D721Med (cell line): ENCODE results near the gene SHD.

Experiments
- DNase-seq: peaks from one replicate; pipeline ENCODE4 v3.0.0; 2011; ENCODE audit warnings: low spot score; ENCODE audit not compliant: insufficient read length
- FAIRE-seq: peaks from 2 replicates; lab custom pipeline; 2011; peaks lifted over from hg19 to GRCh38; lab: Jason Lieb, UNC
- CTCF ChIP-seq: IDR thresholded peaks from 2 replicates; pipeline ENCODE4 v1.5.1; 2012; ENCODE audit warnings: mild to moderate bottlenecking, control low read depth; ENCODE audit not compliant: insufficient read depth; ENCODE audit errors: missing control alignments

SHD gene

DNA sequence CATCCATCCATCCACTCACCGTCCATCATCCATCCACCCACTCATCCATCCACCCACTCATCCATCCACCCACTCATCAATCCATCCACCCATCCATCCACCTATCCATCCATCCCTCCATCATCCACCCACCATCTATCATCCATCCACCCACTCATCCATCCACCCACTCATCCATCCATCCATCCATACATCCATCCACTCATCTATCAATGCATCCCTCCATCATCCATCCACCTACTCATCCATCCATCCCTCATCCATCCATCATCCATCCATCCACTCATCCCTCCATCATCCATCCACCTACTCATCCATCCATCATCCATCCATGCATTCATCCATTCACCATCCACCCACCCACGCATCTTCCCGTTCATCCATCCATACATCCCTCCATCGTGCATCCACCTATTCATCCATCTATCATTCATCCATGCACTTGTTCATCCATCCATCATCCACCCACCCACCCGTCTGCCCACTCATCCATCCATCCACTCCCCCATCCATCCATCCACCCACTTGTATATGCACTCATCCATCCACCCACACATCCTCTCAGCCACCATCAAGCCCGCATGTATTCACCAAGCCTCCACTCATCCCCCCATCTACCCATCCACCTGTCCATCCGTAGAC, 56.0 kb downstream of the SHD start:
- no peak for FAIRE-seq
- DNase-seq = no peak
- no peak for TF ChIP-seq CTCF

DNA sequence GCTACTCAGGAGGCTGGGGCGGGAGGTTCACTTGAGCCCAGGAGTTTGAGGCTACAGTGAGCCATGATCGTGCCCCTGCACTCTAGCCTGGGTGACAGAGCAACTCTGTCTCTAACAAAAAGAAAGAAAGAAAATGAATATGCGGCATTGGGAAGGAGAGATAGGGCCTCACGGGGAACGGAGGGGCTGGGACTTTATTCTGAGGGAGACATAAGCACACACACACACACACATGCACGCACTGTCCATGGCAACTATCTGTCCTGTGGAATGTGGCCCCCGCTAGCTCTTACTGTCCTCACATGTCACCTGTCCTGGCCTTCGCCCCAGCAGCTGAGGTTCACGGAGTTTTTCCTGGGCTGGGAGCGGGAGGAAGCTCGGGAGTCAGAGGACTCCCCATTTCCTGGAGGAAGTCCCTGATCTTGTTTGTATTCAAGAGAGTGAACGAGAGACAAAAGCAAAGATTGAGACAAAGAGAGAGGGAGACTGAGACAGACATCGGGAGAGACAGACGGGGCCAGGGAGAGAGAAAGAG, 58.9 kb downstream of the SHD start:
- TF ChIP-seq CTCF = no peak
- no peak for DNase-seq
- FAIRE-seq = no peak

DNA sequence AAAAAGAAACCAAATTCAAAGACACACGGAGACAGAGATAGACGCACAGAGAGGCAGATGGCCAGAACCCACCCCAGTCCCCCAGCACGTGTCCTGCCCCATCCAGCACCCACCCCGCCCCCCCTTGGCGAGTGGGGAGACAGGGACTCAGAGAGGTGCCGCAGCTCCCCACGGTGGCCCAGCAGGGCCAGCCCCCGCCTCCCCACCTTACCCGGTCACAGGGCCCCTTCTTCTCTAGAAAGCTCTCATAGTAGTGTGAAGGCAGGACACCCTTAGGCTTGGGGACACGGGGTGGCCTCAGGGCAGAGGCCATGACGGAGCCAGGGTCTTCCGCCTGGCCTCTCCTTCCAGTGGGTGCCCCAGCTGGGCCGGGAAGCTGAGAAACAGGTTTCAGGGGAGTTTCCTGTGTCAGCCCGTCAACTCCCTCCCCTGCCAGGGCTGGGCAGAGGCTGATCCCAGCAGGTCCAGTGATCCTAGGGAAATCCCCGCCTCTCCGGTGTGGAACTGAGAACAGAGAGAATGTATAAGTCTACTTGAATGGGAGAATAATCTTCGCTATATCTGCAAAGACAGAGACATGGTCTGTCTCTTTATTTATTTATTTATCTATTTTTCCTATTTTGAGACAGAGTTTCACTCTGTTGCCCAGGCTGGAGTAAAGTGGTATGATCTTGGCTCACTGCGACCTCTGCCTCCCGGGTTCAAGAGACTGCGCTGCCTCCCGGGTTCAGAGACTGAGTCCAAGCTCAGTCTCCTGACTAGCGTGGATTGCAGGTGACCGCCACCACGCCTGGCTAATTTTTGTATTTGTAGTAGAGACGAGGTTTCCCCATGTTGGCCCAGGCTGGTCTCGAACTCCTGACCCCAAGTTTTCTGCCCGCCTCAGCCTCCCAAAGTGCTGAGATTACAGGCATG, 59.6 kb downstream of the SHD start, which contains the start of gene STAP2:
Gene STAP2 (minus strand): TSS at position 387 of the 915 bp plus-strand sequence. CDS start 74 bp downstream, at position 313.
- no peak for TF ChIP-seq CTCF
- DNase-seq = no peak
- FAIRE-seq = no peak
